ENCODE data around the gene EXOC3L2.
"Not testable (repeated sequence)": the region's sequence is repeated elsewhere in the genome, so short reads cannot be mapped to it uniquely, and the experiment has no call there.

Gene EXOC3L2

DNA sequence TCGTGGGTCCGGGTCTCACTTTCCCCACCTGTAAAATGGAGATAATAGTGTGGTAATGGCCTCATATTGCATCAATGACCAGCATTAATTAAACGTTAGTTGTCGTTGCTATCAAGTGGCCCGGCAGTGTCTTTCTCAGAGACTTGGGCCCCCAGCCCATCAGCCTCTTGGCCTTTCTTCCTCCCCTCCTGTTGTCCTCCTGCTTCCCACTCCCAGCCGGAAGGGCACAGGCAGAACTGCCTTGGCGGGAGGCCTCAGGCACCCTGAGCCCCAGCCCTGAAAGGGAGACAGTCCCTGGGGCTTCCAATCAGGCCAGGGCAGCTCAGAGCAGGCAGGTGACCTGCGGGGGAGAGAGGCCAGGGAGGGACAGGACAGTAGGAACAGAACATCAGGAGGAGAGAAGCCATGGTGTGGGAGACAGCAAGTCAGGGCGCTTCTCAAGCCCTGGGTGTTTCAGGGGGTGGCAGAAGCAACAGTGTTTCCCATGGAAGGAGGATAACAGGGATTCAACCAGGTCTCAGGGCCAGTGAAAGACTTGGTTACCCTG, 10.5 kb upstream of the EXOC3L2 start:
- DNase-seq (ENCODE audit: low spot score): no peak

DNA sequence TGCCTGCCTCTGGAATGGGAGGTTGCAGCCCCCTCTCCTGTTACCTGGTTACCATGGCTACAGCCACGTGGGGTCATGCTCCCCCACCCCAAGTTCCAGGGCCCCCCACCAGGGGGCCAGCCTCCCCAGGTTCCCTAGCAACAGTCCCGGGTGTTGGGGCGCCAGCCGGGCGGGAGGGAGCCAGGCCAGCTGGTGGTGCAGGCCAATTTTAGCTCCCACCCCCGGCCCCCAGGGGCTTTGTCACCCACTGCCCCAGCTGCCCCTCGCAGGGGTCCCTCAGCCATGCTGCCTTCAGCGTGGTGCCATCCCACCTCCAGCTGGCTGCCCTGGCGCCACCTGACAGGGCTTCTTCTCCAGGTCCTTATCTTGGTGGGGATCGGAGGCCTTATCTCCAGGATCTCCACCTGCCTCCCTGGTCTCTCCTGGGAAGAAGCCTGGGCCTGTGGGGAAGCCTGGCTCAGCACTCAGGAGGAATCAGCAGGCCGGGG, 8.9 kb upstream of the EXOC3L2 start:
- no peak for DNase-seq (ENCODE audit: low spot score)

DNA sequence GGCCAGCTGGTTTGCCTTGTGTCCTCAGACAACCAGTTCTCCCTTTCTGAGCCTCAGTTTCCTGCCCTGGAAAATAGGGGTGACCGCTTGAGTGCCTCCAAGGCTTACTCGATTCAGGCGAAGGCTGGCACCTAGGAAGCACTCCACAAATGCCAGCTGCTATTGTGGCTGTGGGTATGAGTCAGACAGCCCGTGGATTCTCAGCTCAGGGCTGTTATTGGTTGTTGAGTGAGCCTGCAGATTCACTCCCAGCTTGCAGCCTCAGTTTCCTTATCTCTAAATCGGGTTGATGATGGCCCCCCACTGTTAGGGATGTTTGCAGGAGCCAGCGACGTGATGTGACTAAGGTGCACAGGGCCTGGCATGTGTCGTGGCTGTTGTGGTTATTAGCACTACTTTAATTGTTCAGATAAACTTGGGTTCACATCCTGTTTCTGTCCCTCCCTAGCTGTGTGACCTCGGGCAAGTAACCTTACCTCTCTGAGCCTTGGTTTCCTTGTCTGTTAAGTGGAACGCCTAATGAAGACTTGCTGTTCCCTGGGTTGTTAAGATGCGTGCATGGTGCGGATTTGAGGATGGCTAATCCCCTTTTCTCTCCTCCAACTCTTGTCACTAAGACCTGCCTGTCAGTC, 8.3 kb upstream of the EXOC3L2 start:
- no peak for DNase-seq (ENCODE audit: low spot score)

GRCh38 chr19:45251452-45252354, 6.5 kb upstream of the EXOC3L2 start:
- DNase-seq (ENCODE audit: low spot score): no peak

- peak; percentile 57 for DNase-seq (ENCODE audit: low spot score)
Observed at GRCh38 chr19:45250832-45251451, 5.7 kb upstream of the EXOC3L2 start, which contains the start of gene MARK4. Gene MARK4 (plus strand): TSS chr19:45251271. CDS start chr19:45251589, 318 bp downstream.

- no peak for DNase-seq (ENCODE audit: low spot score)
Observed at GRCh38 chr19:45250216-45250831, 5.1 kb upstream of the EXOC3L2 start.

GRCh38 chr19:45249261-45250033, 4.2 kb upstream of the EXOC3L2 start:
- DNase-seq (ENCODE audit: low spot score): no peak

GRCh38 chr19:45247136-45247535, 1.9 kb upstream of the EXOC3L2 start:
- DNase-seq (ENCODE audit: low spot score): no peak

GRCh38 chr19:45245826-45246225, 619 bp upstream of the EXOC3L2 start:
- no peak for DNase-seq (ENCODE audit: low spot score)

DNA sequence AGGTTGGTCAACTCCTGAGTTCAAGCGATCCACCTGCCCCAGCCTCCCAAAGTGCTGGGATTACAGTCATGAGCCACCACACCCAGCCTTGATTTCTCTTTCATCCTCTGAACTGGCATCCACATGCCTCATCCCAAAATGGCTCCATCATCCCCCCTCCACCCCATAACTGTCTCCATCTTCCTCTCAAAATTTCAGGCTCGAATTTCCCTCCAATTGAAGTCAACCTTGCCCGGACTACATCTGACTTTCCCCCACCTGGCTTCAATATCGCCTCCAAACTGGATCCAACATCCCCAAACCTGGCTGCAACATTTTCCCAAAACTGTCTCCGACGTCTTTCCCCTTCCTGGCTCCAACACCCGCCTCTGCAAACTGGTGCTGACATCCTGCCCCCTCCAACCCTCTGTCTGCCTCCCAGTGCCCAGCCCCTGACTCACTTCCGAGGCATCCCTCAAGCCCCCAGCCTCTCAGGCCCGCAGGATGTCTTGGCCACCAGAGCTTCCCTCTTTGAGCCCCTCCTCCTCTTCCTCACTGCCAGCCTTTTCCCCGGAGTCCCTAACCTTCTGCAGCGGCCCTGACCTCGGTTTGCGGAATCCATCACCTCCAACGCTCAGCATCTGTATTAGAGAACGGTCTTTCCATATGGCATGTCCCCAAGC, 943 bp downstream of the EXOC3L2 start:
- no peak for DNase-seq (ENCODE audit: low spot score)

- no peak for DNase-seq (ENCODE audit: low spot score)
Observed at GRCh38 chr19:45243144-45243732, 2.0 kb downstream of the EXOC3L2 start.

GRCh38 chr19:45238556-45238955, 6.7 kb downstream of the EXOC3L2 start:
- no peak for DNase-seq (ENCODE audit: low spot score)

- DNase-seq (ENCODE audit: low spot score): no peak
Observed at GRCh38 chr19:45235485-45235884, 9.7 kb downstream of the EXOC3L2 start.

- no peak for DNase-seq (ENCODE audit: low spot score)
Observed at GRCh38 chr19:45234089-45234869, 10.9 kb downstream of the EXOC3L2 start.

DNA sequence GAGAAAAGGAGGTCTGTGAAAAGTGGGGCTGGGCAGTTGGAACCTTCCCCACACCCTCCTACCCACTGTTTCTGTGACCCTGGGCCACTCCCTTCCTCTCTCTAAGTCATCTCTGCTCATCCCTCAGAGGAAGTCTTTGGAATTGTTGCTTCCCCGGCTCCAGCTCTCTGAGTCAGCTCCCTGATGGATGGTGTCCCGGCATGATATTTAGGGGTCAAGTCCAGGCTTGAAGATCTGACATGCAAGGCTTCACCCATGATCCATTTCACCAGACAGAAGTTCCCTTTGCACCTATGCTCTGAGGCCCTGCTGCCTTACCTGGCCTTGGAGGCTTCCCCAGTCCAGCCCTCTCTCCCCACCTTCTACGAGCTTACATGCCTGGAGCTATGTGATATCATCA, 13.3 kb downstream of the EXOC3L2 start:
- no peak for DNase-seq (ENCODE audit: low spot score)

DNA sequence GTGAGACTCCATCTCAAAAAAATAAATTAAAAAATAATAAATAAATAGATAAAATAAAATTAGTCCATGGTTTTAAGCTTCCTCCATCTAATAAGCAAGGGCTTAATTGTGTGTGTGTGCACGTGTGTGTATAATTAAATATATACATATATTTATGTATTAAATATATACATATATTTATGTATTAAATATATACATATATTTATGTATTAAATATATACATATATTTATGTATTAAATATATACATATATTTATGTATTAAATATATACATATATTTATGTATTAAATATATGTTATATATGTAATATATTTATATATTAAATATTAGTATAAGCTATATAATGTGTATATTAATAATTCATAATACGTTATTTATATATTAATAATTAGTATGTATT, 16.2 kb downstream of the EXOC3L2 start:
- not testable (repeated sequence) for DNase-seq (ENCODE audit: low spot score)

DNA sequence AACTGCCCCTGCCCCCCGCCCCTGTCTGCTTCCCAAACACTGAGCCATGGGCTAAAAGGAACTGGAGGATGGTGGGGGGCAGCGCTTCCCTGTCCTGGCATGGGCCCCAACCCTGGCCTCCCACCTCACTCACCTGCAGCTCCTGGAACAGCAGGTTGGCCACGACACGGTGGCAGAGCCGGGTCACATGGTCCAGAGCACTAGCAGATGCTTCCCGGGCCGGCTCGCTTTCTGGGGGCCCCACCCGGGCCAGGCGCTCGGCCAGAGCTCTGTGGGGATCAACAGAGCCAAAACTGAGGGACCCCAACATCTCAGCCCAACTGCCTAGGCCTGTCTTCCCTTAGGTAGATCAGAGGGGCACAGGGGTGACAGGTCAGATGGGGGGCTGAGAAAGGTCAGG, 20.6 kb downstream of the EXOC3L2 start:
- no peak for DNase-seq (ENCODE audit: low spot score)

GRCh38 chr19:45223879-45224278, 21.3 kb downstream of the EXOC3L2 start:
- DNase-seq (ENCODE audit: low spot score): no peak

GRCh38 chr19:45222724-45223123, 22.5 kb downstream of the EXOC3L2 start:
- DNase-seq (ENCODE audit: low spot score): no peak
